Fibroblast of lung (primary cell): ENCODE results near the gene CCDC50.

ENCODE experiments used
- CTCF ChIP-seq, 2 donors: IDR thresholded peaks in 1 of 2; conservative IDR thresholded peaks in 1 of 2; 1 replicate in 1 of 2; 2 replicates in 1 of 2; pipeline ENCODE4 v1.5.1; 2011 to 2012; ENCODE audit warnings: low read length in 2 of 2, control low read depth in 1 of 2, inconsistent platforms in 1 of 2, low read depth in 1 of 2, mild to moderate bottlenecking in 1 of 2
- EZH2 ChIP-seq: IDR thresholded peaks from 2 replicates; pipeline ENCODE4 v1.5.1; 2012; ENCODE audit warnings: low read length, control low read depth, mild to moderate bottlenecking; ENCODE audit errors: missing control alignments

GRCh38 chr3:191380001-191380400 lies 50.8 kb downstream of the CCDC50 start:
- no peak for TF ChIP-seq CTCF (conservative IDR thresholded peaks at IDR 0.05 in 1 of 2, IDR thresholded peaks at IDR 0.05 in 1 of 2; ENCODE audit: low read depth in 1 of 2, low read length in 2 of 2)
- TF ChIP-seq EZH2 = no peak
